ENCODE measurements around the gene HIPK2.

The HIPK2 gene

GRCh38 chr7:139641337-139641992 is 136.3 kb downstream of the HIPK2 start:
- no peak for ATAC-seq
- TF ChIP-seq ZNF565 (CRISPR knock-in tag; conservative IDR thresholded peaks at IDR 0.05; ENCODE audit: low read depth) (no peak), TOX (CRISPR knock-in tag; IDR thresholded peaks at IDR 0.05; ENCODE audit: borderline replicate concordance) (no peak), CSRNP3 (CRISPR knock-in tag; IDR thresholded peaks at IDR 0.05) (no peak)

GRCh38 chr7:139640681-139641080 is 137.1 kb downstream of the HIPK2 start:
- ATAC-seq: no peak

GRCh38 chr7:139639563-139639962 is 138.2 kb downstream of the HIPK2 start:
- no peak for ATAC-seq
- no peak for TF ChIP-seq POU6F1 (CRISPR knock-in tag; IDR thresholded peaks at IDR 0.05; ENCODE audit: borderline replicate concordance, low read depth)
- TF ChIP-seq CSRNP3 (CRISPR knock-in tag; IDR thresholded peaks at IDR 0.05): no peak
- TF ChIP-seq ZNF8 (CRISPR knock-in tag; IDR thresholded peaks at IDR 0.05): no peak
- no peak for TF ChIP-seq GLIS3 (CRISPR knock-in tag; IDR thresholded peaks at IDR 0.05)
- TF ChIP-seq BACH2 (CRISPR knock-in tag; IDR thresholded peaks at IDR 0.05; ENCODE audit: borderline replicate concordance): no peak
- no peak for TF ChIP-seq ISL1 (CRISPR knock-in tag; IDR thresholded peaks at IDR 0.05)
- no peak for TF ChIP-seq ZNF70 (CRISPR knock-in tag; IDR thresholded peaks at IDR 0.05)
- no peak for TF ChIP-seq OSR1 (CRISPR knock-in tag; IDR thresholded peaks at IDR 0.05)
- no peak for TF ChIP-seq CSDC2 (CRISPR knock-in tag; IDR thresholded peaks at IDR 0.05)
- TF ChIP-seq ZFP3 (CRISPR knock-in tag; IDR thresholded peaks at IDR 0.05): no peak
- no peak for TF ChIP-seq TCF4 (CRISPR knock-in tag; IDR thresholded peaks at IDR 0.05; ENCODE audit: borderline replicate concordance)
- no peak for TF ChIP-seq TOX (CRISPR knock-in tag; IDR thresholded peaks at IDR 0.05; ENCODE audit: borderline replicate concordance)
- TF ChIP-seq SNAI2 (CRISPR knock-in tag; IDR thresholded peaks at IDR 0.05): no peak

More at GRCh38 chr7:139640681-139641080, 137.1 kb downstream of the HIPK2 start:
- TF ChIP-seq ZFP30 (CRISPR knock-in tag; IDR thresholded peaks at IDR 0.05) (no peak), ZC3H10 (CRISPR knock-in tag; IDR thresholded peaks at IDR 0.05) (no peak), TOX (CRISPR knock-in tag; IDR thresholded peaks at IDR 0.05; ENCODE audit: borderline replicate concordance) (no peak), OSR1 (CRISPR knock-in tag; IDR thresholded peaks at IDR 0.05) (no peak), CSDC2 (CRISPR knock-in tag; IDR thresholded peaks at IDR 0.05) (no peak), ZNF70 (CRISPR knock-in tag; IDR thresholded peaks at IDR 0.05) (no peak), CSRNP3 (CRISPR knock-in tag; IDR thresholded peaks at IDR 0.05) (no peak), RARB (CRISPR knock-in tag; IDR thresholded peaks at IDR 0.05) (no peak), SNAI2 (CRISPR knock-in tag; IDR thresholded peaks at IDR 0.05) (no peak), GLIS3 (CRISPR knock-in tag; IDR thresholded peaks at IDR 0.05) (no peak), TSHZ2 (CRISPR knock-in tag; IDR thresholded peaks at IDR 0.05) (no peak), PATZ1 (CRISPR knock-in tag; IDR thresholded peaks at IDR 0.05; ENCODE audit: borderline replicate concordance) (no peak), TCF4 (CRISPR knock-in tag; IDR thresholded peaks at IDR 0.05; ENCODE audit: borderline replicate concordance) (no peak), ZNF8 (CRISPR knock-in tag; IDR thresholded peaks at IDR 0.05) (no peak), ARNTL (CRISPR knock-in tag; IDR thresholded peaks at IDR 0.05; ENCODE audit: borderline replicate concordance, low read depth) (no peak), PPARA (CRISPR knock-in tag; IDR thresholded peaks at IDR 0.05; ENCODE audit: borderline replicate concordance) (no peak)
